NCI-H1092 (cell line): ENCODE measurements around the gene RNF133.

ENCODE experiments used
- DNase-seq: peaks from one replicate; lab custom pipeline; 2025; lab: John Stamatoyannopoulos, UW

Gene RNF133, protein sequence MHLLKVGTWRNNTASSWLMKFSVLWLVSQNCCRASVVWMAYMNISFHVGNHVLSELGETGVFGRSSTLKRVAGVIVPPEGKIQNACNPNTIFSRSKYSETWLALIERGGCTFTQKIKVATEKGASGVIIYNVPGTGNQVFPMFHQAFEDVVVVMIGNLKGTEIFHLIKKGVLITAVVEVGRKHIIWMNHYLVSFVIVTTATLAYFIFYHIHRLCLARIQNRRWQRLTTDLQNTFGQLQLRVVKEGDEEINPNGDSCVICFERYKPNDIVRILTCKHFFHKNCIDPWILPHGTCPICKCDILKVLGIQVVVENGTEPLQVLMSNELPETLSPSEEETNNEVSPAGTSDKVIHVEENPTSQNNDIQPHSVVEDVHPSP

DNA sequence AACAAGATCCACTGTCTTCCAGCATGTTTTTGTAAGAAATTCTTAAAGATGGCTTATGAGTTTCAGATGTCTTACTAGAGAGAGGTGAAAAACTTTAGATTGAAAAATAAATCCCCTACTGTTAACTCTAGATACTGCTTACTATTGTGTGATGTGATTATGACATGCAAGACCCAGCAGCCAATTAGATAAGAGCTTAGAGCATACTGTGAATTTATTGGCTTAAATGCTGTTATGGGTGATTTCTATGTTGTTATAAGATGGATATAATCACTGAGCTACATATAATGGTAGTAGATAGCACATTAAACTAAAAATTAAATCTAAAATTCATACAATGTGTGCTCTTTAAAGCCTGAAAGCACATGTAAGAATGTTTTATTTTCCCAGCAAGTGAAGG lies at the start of gene RNF133:
TSS of gene RNF133 (minus strand) at position 101 of the 400 bp plus-strand sequence. CDS start 199 bp downstream, outside the sequence.
- DNase-seq, result no peak

- DNase-seq, result no peak
These were observed 49.3 kb upstream of the RNF133 start for GRCh38 chr7:122748195-122748594.

GRCh38 chr7:122746948-122747347 lies 48.0 kb upstream of the RNF133 start:
- DNase-seq, result no peak

GRCh38 chr7:122743211-122743610 lies 44.3 kb upstream of the RNF133 start:
- no peak for DNase-seq

DNA sequence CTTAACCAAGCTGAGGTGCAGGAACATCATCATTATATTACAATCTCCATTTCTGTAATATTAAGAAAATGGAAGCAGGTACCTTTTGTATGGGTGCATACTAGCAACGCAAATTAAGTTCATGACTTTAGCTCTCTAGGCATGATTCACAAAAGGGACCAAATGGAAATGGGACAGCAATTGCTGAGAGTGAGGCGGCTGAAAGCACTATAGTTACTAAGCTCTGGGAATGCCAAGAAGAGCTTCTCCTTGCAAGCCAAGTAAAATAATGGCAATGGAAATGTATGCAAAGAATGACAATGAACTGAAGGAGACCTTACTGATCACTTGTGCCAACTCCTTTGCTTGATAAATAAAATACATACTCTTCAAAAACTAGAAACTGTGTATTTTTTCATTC lies 40.0 kb upstream of the RNF133 start:
- no peak for DNase-seq

DNA sequence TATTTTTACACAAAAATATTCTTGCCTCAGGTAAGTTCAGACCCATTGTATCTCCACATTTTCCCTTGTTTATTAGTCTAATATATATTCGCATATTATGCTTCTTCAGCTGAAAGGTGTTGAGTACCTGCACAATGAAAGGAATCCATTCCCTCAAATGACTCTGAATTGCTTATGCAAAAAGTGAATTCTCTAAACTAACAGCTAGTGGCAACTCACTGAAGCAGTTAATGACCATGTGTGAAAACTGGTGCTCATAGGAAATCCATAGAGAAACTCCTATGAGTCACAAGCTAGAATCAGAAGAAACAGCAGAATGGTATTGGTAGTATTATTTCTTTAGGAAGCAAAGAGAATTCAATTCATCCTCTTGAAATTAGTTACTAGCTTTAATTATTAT lies 37.3 kb upstream of the RNF133 start:
- no peak for DNase-seq

GRCh38 chr7:122727759-122728158 lies 28.8 kb upstream of the RNF133 start:
- no peak for DNase-seq

DNA sequence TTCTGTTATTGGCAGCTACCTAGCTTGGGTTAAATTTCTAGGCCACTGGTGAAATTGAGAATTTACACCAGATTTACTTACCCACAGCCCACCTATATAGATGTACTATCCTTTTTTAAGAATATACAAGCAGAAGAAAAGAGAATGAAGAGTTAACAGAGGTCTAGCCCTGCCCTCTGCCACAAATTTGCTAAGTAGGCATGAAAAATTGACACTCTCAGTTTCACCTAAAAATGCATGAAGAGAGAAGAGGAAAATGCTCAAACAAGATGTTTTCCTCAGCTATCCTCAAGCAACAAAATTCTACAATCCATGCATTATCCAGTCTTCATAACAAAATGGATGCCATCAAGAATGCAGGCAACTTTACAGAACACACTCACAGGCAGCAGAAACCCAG lies 28.4 kb upstream of the RNF133 start:
- no peak for DNase-seq

DNA sequence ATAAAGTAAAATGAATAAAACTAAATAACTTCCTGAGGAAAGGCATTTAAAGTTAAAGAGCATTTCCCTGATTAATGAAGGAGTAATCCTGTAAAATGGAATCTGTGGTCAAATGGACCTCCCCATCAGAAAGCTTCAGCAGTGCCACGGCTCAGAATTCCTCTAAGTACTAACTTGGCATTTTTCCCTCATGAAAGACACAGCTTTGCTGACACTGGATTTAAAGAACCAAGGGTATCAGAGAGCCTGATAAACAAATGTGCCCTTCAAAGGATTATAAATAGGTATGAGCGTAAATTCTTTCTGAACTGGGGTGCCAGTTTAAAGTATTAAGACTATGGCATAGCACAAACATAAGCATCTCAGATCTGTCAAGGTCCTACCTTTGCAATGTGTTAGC lies 28.0 kb upstream of the RNF133 start:
- DNase-seq, result no peak

- DNase-seq, result no peak
These were observed 25.4 kb upstream of the RNF133 start for GRCh38 chr7:122724366-122724765.

- no peak for DNase-seq
These were observed 20.2 kb upstream of the RNF133 start for GRCh38 chr7:122719010-122719578.

DNA sequence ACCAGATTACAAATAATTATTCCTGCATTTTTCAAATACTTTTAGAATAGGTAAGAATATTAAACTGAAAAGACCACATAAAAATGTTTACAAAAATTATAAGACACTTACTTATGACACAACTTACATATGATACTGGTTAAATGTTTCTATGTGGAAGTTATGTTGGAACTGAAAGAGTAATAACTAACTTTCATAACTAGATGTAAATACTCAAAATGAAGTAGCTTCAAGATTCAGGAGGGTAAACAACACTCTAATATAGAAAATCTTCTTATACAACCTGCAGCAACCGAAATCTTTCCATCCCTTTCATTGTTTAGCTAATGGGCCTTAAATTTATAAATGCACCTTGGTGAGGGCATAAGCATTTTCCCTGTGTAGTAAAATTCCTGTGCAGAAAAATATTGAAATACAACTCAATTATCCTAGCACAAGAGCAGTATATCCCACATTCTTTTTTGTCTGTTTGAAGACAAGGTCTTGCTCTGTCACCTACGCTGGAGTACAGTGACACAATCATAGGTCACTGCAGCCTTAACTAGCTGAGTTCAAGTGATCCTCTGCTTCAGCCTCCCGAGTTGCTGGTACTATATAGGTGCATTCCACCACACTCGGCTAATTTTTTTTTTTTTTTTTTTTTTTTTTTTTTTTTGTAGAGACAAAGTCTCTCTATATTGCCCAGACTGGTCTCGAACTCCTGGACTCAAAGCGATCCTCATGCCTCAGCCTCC lies 18.6 kb upstream of the RNF133 start:
- DNase-seq, result no peak

- no peak for DNase-seq
These were observed 16.3 kb upstream of the RNF133 start for GRCh38 chr7:122715183-122715582.

DNA sequence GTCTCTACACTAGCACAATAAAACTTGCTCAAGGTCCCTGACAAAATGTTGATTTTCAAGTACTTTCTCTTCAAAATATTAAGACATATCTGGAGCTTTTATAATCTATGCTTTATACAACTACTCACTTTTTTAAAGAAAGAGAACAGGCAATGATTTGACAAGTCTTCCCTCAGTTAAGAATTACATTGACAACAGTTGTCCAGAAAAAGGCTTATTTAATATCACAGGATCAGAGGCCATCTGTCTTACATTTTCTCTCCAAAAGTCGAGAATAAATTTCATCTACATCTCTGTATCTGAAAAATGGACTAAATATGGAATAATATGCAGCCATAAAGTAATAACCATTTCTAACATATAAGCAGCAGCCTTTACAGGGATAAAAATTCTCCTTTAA lies 12.0 kb upstream of the RNF133 start:
- DNase-seq, result no peak

GRCh38 chr7:122709930-122710646 lies 11.2 kb upstream of the RNF133 start:
- DNase-seq, result no peak

DNA sequence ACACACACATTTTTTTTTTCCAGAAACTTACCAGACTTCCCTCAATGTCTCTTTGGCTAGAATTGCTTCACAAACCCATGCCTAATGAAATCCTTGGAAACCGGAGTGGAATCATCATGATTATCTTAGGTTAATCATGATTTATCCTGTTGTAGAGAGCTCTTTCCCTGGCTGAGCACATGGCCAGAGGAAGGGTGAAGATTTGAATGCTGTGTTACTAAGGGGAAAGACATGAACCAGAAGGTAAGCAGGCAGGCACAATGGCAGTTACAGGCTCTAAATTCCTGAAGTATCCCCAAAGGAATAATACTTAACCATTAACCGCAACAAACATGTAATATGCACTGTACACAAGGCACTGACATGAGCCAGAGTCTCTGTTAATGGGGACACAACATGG lies 7.9 kb upstream of the RNF133 start:
- DNase-seq, result no peak

- no peak for DNase-seq
These were observed 4.1 kb upstream of the RNF133 start, which contains the start of gene RNF148 for GRCh38 chr7:122702872-122703510. Gene RNF148, minus strand, starts transcription at chr7:122702922. Its CDS starts 172 bp downstream, at chr7:122702750.

DNA sequence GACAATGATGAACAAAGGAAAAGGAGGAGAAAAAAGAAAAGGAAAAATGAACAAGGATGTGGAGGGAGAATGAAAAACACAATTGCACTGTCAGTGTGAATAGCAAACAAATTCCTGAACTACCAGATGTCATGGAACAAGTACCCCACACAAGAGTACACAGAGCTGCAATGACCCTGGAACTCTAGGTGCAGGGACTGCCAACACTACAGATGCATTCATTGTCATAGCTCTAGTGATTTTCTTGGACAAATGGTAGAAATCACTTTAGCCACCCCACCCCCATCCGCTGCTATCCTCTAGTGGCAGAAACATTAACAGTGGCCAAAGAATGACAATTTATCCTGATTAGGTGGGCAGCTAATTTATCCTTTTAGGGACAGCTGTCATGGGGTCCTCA lies 3.1 kb downstream of the RNF133 start:
- DNase-seq, result no peak

- DNase-seq, result no peak
These were observed 4.2 kb downstream of the RNF133 start for GRCh38 chr7:122694697-122695096.

DNA sequence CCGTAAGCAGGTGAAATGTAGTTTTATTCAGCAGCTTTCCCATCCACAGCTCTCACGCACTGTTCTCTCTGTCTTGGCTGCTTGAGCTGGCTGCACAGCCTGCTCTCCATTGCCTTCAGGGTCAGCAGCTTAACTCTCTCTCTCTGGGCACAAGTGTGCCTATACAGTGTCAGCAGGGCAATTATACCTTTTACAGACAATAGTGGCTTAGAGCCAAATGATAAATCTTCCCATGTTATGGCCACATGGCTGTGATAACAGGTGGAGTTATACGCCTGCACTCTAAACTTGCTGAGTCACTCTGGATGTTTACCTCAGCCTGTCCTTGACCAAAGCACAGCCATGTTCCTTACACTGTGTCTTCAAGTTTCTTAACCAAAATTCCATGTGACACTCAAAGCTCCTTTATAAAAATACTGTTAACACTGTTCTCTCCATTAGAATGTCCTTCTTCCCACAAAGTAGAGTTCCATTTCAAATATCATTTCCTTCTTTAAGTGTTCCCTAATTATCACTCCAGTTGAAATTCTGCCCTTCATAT lies 6.1 kb downstream of the RNF133 start:
- no peak for DNase-seq

GRCh38 chr7:122691569-122692235 lies 7.2 kb downstream of the RNF133 start:
- DNase-seq, result no peak
